PC-9 (cell line): ENCODE results near the gene PRDX4.

Experiments used
- CTCF ChIP-seq: fragments of 200-600 bp; sonication (generic); conservative IDR thresholded peaks from 2 replicates; pipeline ENCODE4 v1.6.1; 2017; ENCODE audit warnings: mixed run types, antibody characterized with exemption, mild to moderate bottlenecking, moderate library complexity
- EZH2 ChIP-seq: fragments of 200-600 bp; sonication (generic); IDR thresholded peaks from 2 replicates; pipeline ENCODE4 v1.8.0; 2017; ENCODE audit warnings: antibody characterized with exemption, low read depth

- TF ChIP-seq CTCF (no peak), EZH2 (no peak)
Observed at GRCh38 chrX:23729214-23729613, 61.9 kb downstream of the PRDX4 start.
